Measurements from ENCODE around the gene DCDC2.

- TF ChIP-seq SUZ12 (IDR thresholded peaks at IDR 0.05) (no peak), FOXK2 (IDR thresholded peaks at IDR 0.05) (no peak), BHLHE40 (IDR thresholded peaks at IDR 0.05; ENCODE audit: borderline replicate concordance) (no peak), ARNT (IDR thresholded peaks at IDR 0.05) (no peak), HDGF (IDR thresholded peaks at IDR 0.05; ENCODE audit: borderline replicate concordance) (no peak), FOXM1 (IDR thresholded peaks at IDR 0.05; ENCODE audit: borderline replicate concordance) (no peak), L3MBTL2 (conservative IDR thresholded peaks at IDR 0.05) (no peak), ELF4 (IDR thresholded peaks at IDR 0.05) (no peak), SP1 (IDR thresholded peaks at IDR 0.05) (no peak), FOXA1 (IDR thresholded peaks at IDR 0.05) (no peak)
- TF ChIP-seq, protein P1, sequence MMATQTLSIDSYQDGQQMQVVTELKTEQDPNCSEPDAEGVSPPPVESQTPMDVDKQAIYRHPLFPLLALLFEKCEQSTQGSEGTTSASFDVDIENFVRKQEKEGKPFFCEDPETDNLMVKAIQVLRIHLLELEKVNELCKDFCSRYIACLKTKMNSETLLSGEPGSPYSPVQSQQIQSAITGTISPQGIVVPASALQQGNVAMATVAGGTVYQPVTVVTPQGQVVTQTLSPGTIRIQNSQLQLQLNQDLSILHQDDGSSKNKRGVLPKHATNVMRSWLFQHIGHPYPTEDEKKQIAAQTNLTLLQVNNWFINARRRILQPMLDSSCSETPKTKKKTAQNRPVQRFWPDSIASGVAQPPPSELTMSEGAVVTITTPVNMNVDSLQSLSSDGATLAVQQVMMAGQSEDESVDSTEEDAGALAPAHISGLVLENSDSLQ (IDR thresholded peaks at IDR 0.05): no peak
Measured at GRCh38 chr6:24385536-24386269, 27.8 kb upstream of the DCDC2 start.

Data from HEK293T (cell line).